GM23248 (cell line): ENCODE data around the gene ACCS.

ENCODE experiments used
- EZH2 ChIP-seq: fragments of 200-600 bp; sonication (generic); IDR thresholded peaks from 2 replicates; pipeline ENCODE4 v1.6.1; 2018; ENCODE audit warnings: antibody characterized with exemption, mild to moderate bottlenecking; ENCODE audit not compliant: insufficient read depth, poor library complexity, severe bottlenecking
- EZH2phosphoT487 ChIP-seq: fragments of 200-600 bp; sonication (generic); IDR thresholded peaks from 2 replicates; pipeline ENCODE4 v1.6.1; 2018; ENCODE audit warnings: antibody characterized with exemption, moderate library complexity, mild to moderate bottlenecking, low read depth; ENCODE audit not compliant: insufficient read depth

DNA sequence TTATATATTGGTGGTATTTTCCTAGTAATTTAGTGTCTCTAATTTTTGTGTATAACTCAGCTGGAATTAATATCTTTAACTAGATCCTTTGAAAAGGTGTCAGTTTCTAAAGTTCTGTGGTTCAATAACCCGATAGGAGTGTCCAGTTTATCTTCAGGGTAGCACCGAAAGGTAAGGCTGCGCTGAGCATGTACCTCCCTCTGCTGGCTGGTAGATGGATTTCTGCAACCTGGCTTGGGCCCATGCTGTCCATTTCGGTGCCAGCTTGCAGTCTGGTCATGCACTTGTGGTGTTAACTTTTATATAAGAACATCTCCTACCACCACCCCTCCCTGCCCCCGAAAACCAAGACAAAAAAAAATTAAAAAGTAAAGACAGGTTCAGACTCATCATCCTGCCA, 54.1 kb downstream of the ACCS start:
- TF ChIP-seq EZH2 = no peak
- no peak for TF ChIP-seq EZH2phosphoT487
